PC-3 (cell line): Measurements from ENCODE around the gene ADGRD1. TPM values are rescaled to one million over a fixed set of nuclear protein-coding genes. Genes with fewer than 3 reads are reported as not detected.

Experiments used
- ATAC-seq: fragments of 200-7000 bp; cut with Tn5 transposase; 2 replicates; pipeline ENCODE4 v1.9.1; 2020; ENCODE audit warnings: mild to moderate bottlenecking, moderate library complexity
- BruUV-seq: library from RNA; stranded (reverse); fragments of 400-500 nt; replicated peaks from 2 replicates; lab custom pipeline; 2021; lab: Mats Ljungman, UMichigan
- CTCF ChIA-PET: fragments of 300-600 bp; sonication (Branson Sonifier 250); formaldehyde crosslinking; loops from one replicate; lab custom pipeline; 2022; ENCODE audit warnings: antibody characterized with exemption; lab: Charles Lee
- POLR2A ChIA-PET: fragments of 300-600 bp; sonication (Branson Sonifier 250); formaldehyde crosslinking; loops from one replicate; lab custom pipeline; 2022; ENCODE audit warnings: antibody characterized with exemption; ENCODE audit not compliant: unreplicated experiment; lab: Charles Lee
- DNase-seq: peaks from one replicate; pipeline ENCODE4 v3.0.0-alpha.2; 2015
- H2AFZ ChIP-seq: fragments of 300-600 bp; sonication (generic); 2 replicates; pipeline ENCODE4 v1.6.0; 2016; ENCODE audit warnings: antibody characterized with exemption, low read length
- H3F3A ChIP-seq: fragments of 300-600 bp; sonication (generic); one replicate; pipeline ENCODE4 v1.6.0; 2017; ENCODE audit warnings: antibody characterized with exemption, low read length, control low read depth, mild to moderate bottlenecking; ENCODE audit not compliant: unreplicated experiment
- H3K27ac ChIP-seq: fragments of 300-600 bp; sonication (generic); 2 replicates; pipeline ENCODE4 v1.5.1; 2016; ENCODE audit warnings: mild to moderate bottlenecking, low read length
- H3K27me3 ChIP-seq: fragments of 300-600 bp; sonication (generic); 2 replicates; pipeline ENCODE4 v1.6.1; 2016; ENCODE audit warnings: low read length, mixed read lengths
- H3K36me3 ChIP-seq: fragments of 300-600 bp; sonication (generic); 2 replicates; pipeline ENCODE4 v1.6.1; 2016; ENCODE audit warnings: low read depth, mixed run types, low read length, mixed read lengths
- H3K4me1 ChIP-seq: fragments of 300-600 bp; sonication (generic); 2 replicates; pipeline ENCODE4 v1.5.1; 2016; ENCODE audit warnings: low read length; ENCODE audit not compliant: insufficient read depth
- H3K4me2 ChIP-seq: fragments of 300-600 bp; sonication (generic); 2 replicates; pipeline ENCODE4 v1.6.0; 2016; ENCODE audit warnings: low read length
- H3K4me3 ChIP-seq: fragments of 300-600 bp; sonication (generic); 2 replicates; pipeline ENCODE4 v1.5.1; 2016; ENCODE audit warnings: mild to moderate bottlenecking, low read length, mixed read lengths
- H3K79me2 ChIP-seq: fragments of 300-600 bp; sonication (generic); 2 replicates; pipeline ENCODE4 v1.6.1; 2017; ENCODE audit warnings: low read length, mixed read lengths
- H3K9ac ChIP-seq: fragments of 300-600 bp; sonication (generic); 2 replicates; pipeline ENCODE4 v1.6.0; 2016; ENCODE audit warnings: mild to moderate bottlenecking, low read length
- H3K9me2 ChIP-seq: fragments of 300-600 bp; sonication (generic); replicated peaks from 2 replicates; pipeline ENCODE4 v1.6.1; 2016; ENCODE audit warnings: mixed run types, low read length, mixed read lengths
- H3K9me3 ChIP-seq: fragments of 300-600 bp; sonication (generic); 2 replicates; pipeline ENCODE4 v1.6.1; 2016; ENCODE audit warnings: low read length, mixed read lengths
- H4K20me1 ChIP-seq: fragments of 300-600 bp; sonication (generic); 2 replicates; pipeline ENCODE4 v1.6.1; 2016; ENCODE audit warnings: low read length, mixed read lengths
- CTCF ChIP-seq: fragments of 300-600 bp; sonication (generic); conservative IDR thresholded peaks from 2 replicates; pipeline ENCODE4 v1.5.1; 2017; ENCODE audit warnings: antibody characterized with exemption, low read depth, mild to moderate bottlenecking, low read length
- EZH2 ChIP-seq: fragments of 300-600 bp; sonication (generic); IDR thresholded peaks from one replicate; pipeline ENCODE4 v1.6.1; 2017; ENCODE audit warnings: antibody characterized with exemption, mild to moderate bottlenecking, low read length; ENCODE audit not compliant: unreplicated experiment
- EZH2phosphoT487 ChIP-seq: fragments of 300-600 bp; sonication (generic); IDR thresholded peaks from 2 replicates; pipeline ENCODE4 v1.6.1; 2018; ENCODE audit warnings: mild to moderate bottlenecking, antibody characterized with exemption, low read length, borderline replicate concordance
- intact Hi-C: fragments of 100-400 bp; cut with micrococcal nuclease; formaldehyde crosslinking; loops from 2 replicates; pipeline ENCODE4 v1.9.0; 2023
- total RNA-seq: library from RNA; depleted of rRNA; stranded (reverse); fragments of >200 nt; gene quantifications from 2 replicates; pipeline ENCODE4 v1.2.3, GENCODE V29; 2014

The ADGRD1 gene
- total RNA-seq, 1 experiment from 2014 or later: 0.18 TPM

GRCh38 chr12:131108177-131108955, 154.7 kb downstream of the ADGRD1 start:
- Histone ChIP-seq H3K79me2 (no peaks in the 10 kb centered on the region), H3K9me2 (no peaks in the 10 kb centered on the region), H3K4me1 (no peaks in the 10 kb centered on the region), H4K20me1 (no peaks in the 10 kb centered on the region), H3K4me2 (no peak overlapping the region), H3K4me3 (no peak overlapping the region), H3K27ac (no peak overlapping the region), H3K9me3 (no peaks in the 10 kb centered on the region), H3K36me3 (no peaks in the 10 kb centered on the region), H3K9ac (no peak overlapping the region), H3K27me3 (peaks cover 48% of the 10 kb centered on the region), H2AFZ (no peak overlapping the region), H3F3A (no peaks in the 10 kb centered on the region)
- intact Hi-C loops: no loop called here
- TF ChIP-seq EZH2phosphoT487 (no peak), EZH2 (no peak), CTCF (no peak)
- no TSS peak for BruUV-seq
- ATAC-seq: no peak
- DNase-seq: no peak
- CTCF ChIA-PET: no interaction called here
- POLR2A ChIA-PET: no interaction called here

- H2AFZ ChIP-seq: no peak overlapping the region
- no peak overlapping the region for H3K4me3 ChIP-seq
- POLR2A ChIA-PET: interaction anchor here (0.6 kb wide), 1 partner anchor 253 kb away, joined by 7 read pairs; no protein-coding TSS in a partner anchor
- no peaks in the 10 kb centered on the region for H3K79me2 ChIP-seq
- H3K4me2 ChIP-seq: no peak overlapping the region
- CTCF ChIA-PET: no interaction called here
- no peaks in the 10 kb centered on the region for H3F3A ChIP-seq
- BruUV-seq: no TSS peak
- H3K9ac ChIP-seq: no peak overlapping the region
- H3K4me1 ChIP-seq: no peaks in the 10 kb centered on the region
- TF ChIP-seq CTCF (no peak), EZH2 (no peak), EZH2phosphoT487 (no peak)
- no peaks in the 10 kb centered on the region for H3K9me2 ChIP-seq
- intact Hi-C loops: no loop called here
- no peaks in the 10 kb centered on the region for H4K20me1 ChIP-seq
- H3K27ac ChIP-seq: no peak overlapping the region
- ATAC-seq: no peak
- DNase-seq: no peak
- H3K27me3 ChIP-seq: peaks cover 66% of the 10 kb centered on the region
- H3K36me3 ChIP-seq: no peaks in the 10 kb centered on the region
- H3K9me3 ChIP-seq: no peaks in the 10 kb centered on the region
These were observed 157.7 kb downstream of the ADGRD1 start for GRCh38 chr12:131111446-131111845.

- Histone ChIP-seq H3F3A (no peaks in the 10 kb centered on the region), H3K27ac (no peak overlapping the region), H3K4me1 (no peaks in the 10 kb centered on the region), H3K36me3 (no peaks in the 10 kb centered on the region), H3K4me2 (no peak overlapping the region), H2AFZ (no peak overlapping the region), H3K4me3 (no peak overlapping the region), H3K9ac (no peak overlapping the region), H3K9me3 (no peaks in the 10 kb centered on the region), H4K20me1 (no peaks in the 10 kb centered on the region), H3K9me2 (no peaks in the 10 kb centered on the region), H3K27me3 (peaks cover 64% of the 10 kb centered on the region), H3K79me2 (no peaks in the 10 kb centered on the region)
- POLR2A ChIA-PET: no interaction called here
- ATAC-seq (peak; percentile 31; the same call in 1 of the 2 replicates), DNase-seq (no peak)
- CTCF ChIA-PET: no interaction called here
- no TSS peak for BruUV-seq
- intact Hi-C loops: no loop called here
- TF ChIP-seq EZH2phosphoT487 (no peak), CTCF (no peak), EZH2 (no peak)
These were observed 158.3 kb downstream of the ADGRD1 start for GRCh38 chr12:131112021-131112420.
